Subcutaneous adipose tissue (tissue), 4 donors: ENCODE results near the gene FER. TPM values are rescaled to one million over a fixed set of nuclear protein-coding genes. Genes with fewer than 3 reads are reported as not detected.

Source experiments
- CTCF ChIP-seq: fragments of 450-650 bp; IDR thresholded peaks from one replicate; pipeline ENCODE4 v1.5.1; 2016; ENCODE audit warnings: low read depth, mild to moderate bottlenecking, control low read depth, antibody characterized with exemption, moderate library complexity
- total RNA-seq, 4 donors: library from RNA; depleted of rRNA; stranded (reverse); fragments of >200 nt; gene quantifications; one replicate each; pipeline ENCODE4 v1.1.0, GENCODE V29; 2016

The FER gene
- total RNA-seq, 4 donors from 2014 or later = 26.9 to 37.4 (median 27.6) TPM

GRCh38 chr5:108878756-108879155, 131.1 kb downstream of the FER start:
- TF ChIP-seq CTCF = no peak

GRCh38 chr5:108881133-108881532, 133.4 kb downstream of the FER start:
- TF ChIP-seq CTCF = no peak

- no peak for TF ChIP-seq CTCF
These were observed 137.0 kb downstream of the FER start for GRCh38 chr5:108884736-108885135.

- TF ChIP-seq CTCF = no peak
These were observed 150.6 kb downstream of the FER start for GRCh38 chr5:108898257-108898656.

- no peak for TF ChIP-seq CTCF
These were observed 151.0 kb downstream of the FER start for GRCh38 chr5:108898707-108899106.

- no peak for TF ChIP-seq CTCF
These were observed 153.0 kb downstream of the FER start for GRCh38 chr5:108900668-108901067.

GRCh38 chr5:108905805-108906204, 158.1 kb downstream of the FER start:
- TF ChIP-seq CTCF = no peak
